SK-N-SH treated with all-trans-retinoic acid at 6 μM for 48 hours (cell line): ENCODE measurements around the gene NFATC3.
A peak's percentile ranks its signal among the peaks of the same experiment; 100 is the strongest.

ENCODE experiments used
- ATAC-seq: fragments of 200-7000 bp; cut with Tn5 transposase; 3 replicates; pipeline ENCODE4 v1.9.1; 2020; ENCODE audit warnings: mild to moderate bottlenecking, moderate library complexity
- ARNTL ChIP-seq: fragments of 450-650 bp; formaldehyde crosslinking; IDR thresholded peaks from 2 replicates; pipeline ENCODE4 v1.5.0; 2020; ENCODE audit warnings: low read depth, mild to moderate bottlenecking, moderate library complexity, borderline replicate concordance
- BACH2 ChIP-seq: fragments of 250-450 bp; sonication (Bioruptor Pico); IDR thresholded peaks from 2 replicates; pipeline ENCODE4 v1.9.0; 2021; ENCODE audit warnings: mild to moderate bottlenecking, borderline replicate concordance
- CSDC2 ChIP-seq: fragments of 250-450 bp; sonication (Bioruptor Pico); IDR thresholded peaks from 2 replicates; pipeline ENCODE4 v1.5.0; 2020; ENCODE audit warnings: mild to moderate bottlenecking, moderate library complexity
- ESRRG ChIP-seq: fragments of 250-450 bp; sonication (Bioruptor Pico); IDR thresholded peaks from 2 replicates; pipeline ENCODE4 v1.6.1; 2021; ENCODE audit warnings: mild to moderate bottlenecking
- GLIS3 ChIP-seq: fragments of 250-450 bp; sonication (Bioruptor Pico); IDR thresholded peaks from 2 replicates; pipeline ENCODE4 v1.5.0; 2020; ENCODE audit warnings: mild to moderate bottlenecking, moderate library complexity
- ISL1 ChIP-seq: fragments of 250-450 bp; sonication (Bioruptor Pico); IDR thresholded peaks from 2 replicates; pipeline ENCODE4 v2.1.2; 2022; ENCODE audit warnings: mild to moderate bottlenecking, moderate library complexity
- OSR1 ChIP-seq: fragments of 250-450 bp; sonication (Bioruptor Pico); IDR thresholded peaks from 2 replicates; pipeline ENCODE4 v1.8.0; 2022; ENCODE audit warnings: moderate library complexity, mild to moderate bottlenecking, inconsistent platforms
- PATZ1 ChIP-seq: fragments of 250-450 bp; sonication (Bioruptor Pico); IDR thresholded peaks from 2 replicates; pipeline ENCODE4 v1.8.0; 2020; ENCODE audit warnings: mild to moderate bottlenecking, moderate library complexity, borderline replicate concordance
- POU6F1 ChIP-seq: fragments of 250-450 bp; sonication (Bioruptor Pico); IDR thresholded peaks from 2 replicates; pipeline ENCODE4 v1.8.0; 2021; ENCODE audit warnings: low read depth, mild to moderate bottlenecking, moderate library complexity, borderline replicate concordance
- PPARA ChIP-seq: fragments of 250-450 bp; sonication (Bioruptor Pico); IDR thresholded peaks from 2 replicates; pipeline ENCODE4 v1.5.0; 2020; ENCODE audit warnings: mild to moderate bottlenecking, borderline replicate concordance
- RARB ChIP-seq: fragments of 250-450 bp; sonication (Bioruptor Pico); IDR thresholded peaks from 2 replicates; pipeline ENCODE4 v1.8.0; 2021; ENCODE audit warnings: mild to moderate bottlenecking, moderate library complexity
- TCF4 ChIP-seq: fragments of 250-450 bp; sonication (Bioruptor Pico); IDR thresholded peaks from 2 replicates; pipeline ENCODE4 v1.8.0; 2021; ENCODE audit warnings: mild to moderate bottlenecking, moderate library complexity, borderline replicate concordance
- TOX ChIP-seq: fragments of 250-450 bp; sonication (Bioruptor Pico); IDR thresholded peaks from 2 replicates; pipeline ENCODE4 v1.8.0; 2021; ENCODE audit warnings: mild to moderate bottlenecking, moderate library complexity, borderline replicate concordance
- ZC3H10 ChIP-seq: fragments of 250-450 bp; sonication (Bioruptor Pico); IDR thresholded peaks from 2 replicates; pipeline ENCODE4 v1.5.1; 2021; ENCODE audit warnings: mild to moderate bottlenecking, moderate library complexity
- ZFP3 ChIP-seq: fragments of 250-450 bp; sonication (Bioruptor Pico); IDR thresholded peaks from 2 replicates; pipeline ENCODE4 v1.5.0; 2020; ENCODE audit warnings: mild to moderate bottlenecking, moderate library complexity
- ZFP30 ChIP-seq: fragments of 450-650 bp; formaldehyde crosslinking; IDR thresholded peaks from 2 replicates; pipeline ENCODE4 v1.5.0; 2022; ENCODE audit warnings: mild to moderate bottlenecking, moderate library complexity
- ZNF565 ChIP-seq: fragments of 450-650 bp; formaldehyde crosslinking; conservative IDR thresholded peaks from 2 replicates; pipeline ENCODE4 v1.5.0; 2020; ENCODE audit warnings: low read depth, mild to moderate bottlenecking, moderate library complexity
- ZNF70 ChIP-seq: fragments of 450-650 bp; formaldehyde crosslinking; IDR thresholded peaks from 2 replicates; pipeline ENCODE4 v1.5.0; 2020; ENCODE audit warnings: mild to moderate bottlenecking, moderate library complexity
- ZNF8 ChIP-seq: fragments of 450-650 bp; formaldehyde crosslinking; IDR thresholded peaks from 2 replicates; pipeline ENCODE4 v1.5.0; 2020; ENCODE audit warnings: mild to moderate bottlenecking, moderate library complexity
- TF ChIP-seq, protein P1 (sequence below): fragments of 250-450 bp; sonication (Bioruptor Pico); IDR thresholded peaks from 2 replicates; pipeline ENCODE4 v1.5.1; 2021; ENCODE audit warnings: mild to moderate bottlenecking, moderate library complexity
- TF ChIP-seq, protein P2 (sequence below): fragments of 250-450 bp; sonication (Bioruptor Pico); IDR thresholded peaks from 2 replicates; pipeline ENCODE4 v1.5.1; 2020; ENCODE audit warnings: low read depth, mild to moderate bottlenecking, moderate library complexity

The NFATC3 gene

DNA sequence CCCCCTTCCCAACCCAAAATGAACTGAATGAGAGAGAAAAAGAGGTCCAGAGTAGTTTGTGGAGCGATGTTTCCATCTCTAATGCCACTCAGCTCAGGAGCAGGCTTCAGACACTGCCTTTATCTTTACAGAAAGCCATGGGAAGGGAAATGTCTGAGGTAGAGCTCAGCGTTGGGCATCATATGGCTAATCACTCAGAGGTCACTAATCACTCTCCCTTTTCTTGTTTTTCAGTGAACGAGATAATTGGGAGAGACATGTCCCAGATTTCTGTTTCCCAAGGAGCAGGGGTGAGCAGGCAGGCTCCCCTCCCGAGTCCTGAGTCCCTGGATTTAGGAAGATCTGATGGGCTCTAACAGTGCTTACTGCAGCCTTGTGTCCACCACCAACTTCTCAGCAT, 140.9 kb downstream of the NFATC3 start (continued):
- no peak for TF ChIP-seq PATZ1 (CRISPR knock-in tag)
- TF ChIP-seq ZC3H10 (CRISPR knock-in tag), result no peak
- no peak for TF ChIP-seq PPARA

- no peak for TF ChIP-seq TCF4
- no peak for ATAC-seq
Measured at GRCh38 chr16:68227183-68227793, 142.1 kb downstream of the NFATC3 start.

DNA sequence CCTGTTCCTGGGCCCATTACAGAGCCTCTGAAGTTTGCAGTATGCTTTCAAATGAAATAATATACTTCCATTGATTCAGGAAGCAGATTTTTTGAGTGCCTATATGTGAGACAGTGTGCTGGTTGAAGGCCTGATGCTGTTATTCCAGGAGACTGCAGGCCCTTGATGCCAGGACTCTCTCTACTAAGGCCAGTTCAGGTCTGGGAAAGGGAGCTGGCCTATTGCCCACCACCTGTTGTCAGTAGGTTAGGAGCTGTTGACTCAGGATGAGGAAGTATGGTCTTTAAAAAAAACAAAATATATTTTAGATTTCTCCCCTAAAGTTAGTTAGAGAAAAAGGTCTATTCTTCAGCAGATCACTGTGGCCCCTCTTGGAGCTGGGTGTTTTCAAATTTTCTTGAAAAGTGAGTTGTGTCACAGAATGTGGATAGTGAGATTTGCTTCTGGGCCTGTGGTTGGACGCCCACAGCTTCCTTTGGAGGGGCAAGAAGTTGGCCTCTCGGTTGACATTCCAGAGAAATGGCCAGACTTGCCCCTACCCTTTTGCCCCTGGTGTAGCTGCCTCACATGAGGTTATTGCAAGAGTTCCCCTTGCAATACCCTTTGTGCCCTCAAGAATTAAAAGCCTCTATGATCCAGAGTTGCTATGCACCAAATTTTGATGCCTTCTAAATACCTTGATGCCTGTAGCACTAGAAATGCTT, 142.8 kb downstream of the NFATC3 start:
- no peak for TF ChIP-seq TOX (CRISPR knock-in tag)
- TF ChIP-seq ESRRG (CRISPR knock-in tag), result no peak
- no peak for TF ChIP-seq ISL1 (CRISPR knock-in tag)
- TF ChIP-seq, protein P1, sequence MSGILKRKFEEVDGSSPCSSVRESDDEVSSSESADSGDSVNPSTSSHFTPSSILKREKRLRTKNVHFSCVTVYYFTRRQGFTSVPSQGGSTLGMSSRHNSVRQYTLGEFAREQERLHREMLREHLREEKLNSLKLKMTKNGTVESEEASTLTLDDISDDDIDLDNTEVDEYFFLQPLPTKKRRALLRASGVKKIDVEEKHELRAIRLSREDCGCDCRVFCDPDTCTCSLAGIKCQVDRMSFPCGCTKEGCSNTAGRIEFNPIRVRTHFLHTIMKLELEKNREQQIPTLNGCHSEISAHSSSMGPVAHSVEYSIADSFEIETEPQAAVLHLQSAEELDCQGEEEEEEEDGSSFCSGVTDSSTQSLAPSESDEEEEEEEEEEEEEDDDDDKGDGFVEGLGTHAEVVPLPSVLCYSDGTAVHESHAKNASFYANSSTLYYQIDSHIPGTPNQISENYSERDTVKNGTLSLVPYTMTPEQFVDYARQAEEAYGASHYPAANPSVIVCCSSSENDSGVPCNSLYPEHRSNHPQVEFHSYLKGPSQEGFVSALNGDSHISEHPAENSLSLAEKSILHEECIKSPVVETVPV, result no peak
- no peak for TF ChIP-seq OSR1 (CRISPR knock-in tag)
- no peak for TF ChIP-seq RARB (CRISPR knock-in tag)
- TF ChIP-seq ZNF565 (CRISPR knock-in tag), result no peak
- no peak for TF ChIP-seq TCF4
- no peak for TF ChIP-seq ZFP3 (CRISPR knock-in tag)

DNA sequence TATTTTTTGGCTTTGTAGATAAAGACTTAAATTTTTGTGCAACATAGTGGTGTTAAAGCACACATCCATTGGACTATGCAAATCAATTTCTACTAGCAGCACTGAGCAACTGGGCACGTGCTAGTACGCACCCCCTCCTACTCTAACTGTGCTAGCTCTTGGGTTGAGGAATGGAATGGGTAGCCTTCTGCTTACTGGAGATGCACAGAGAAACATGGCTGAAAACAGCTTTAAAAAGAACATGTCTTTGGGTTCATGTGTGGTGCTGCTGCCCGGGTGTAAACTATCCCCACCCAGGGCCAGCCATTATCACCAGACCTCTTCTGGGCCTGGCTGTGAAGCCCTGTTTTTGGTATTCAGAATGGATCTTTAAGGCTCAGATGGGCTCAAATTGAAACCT, 143.5 kb downstream of the NFATC3 start:
- no peak for TF ChIP-seq ISL1 (CRISPR knock-in tag)
- TF ChIP-seq, protein P1, result no peak
- TF ChIP-seq GLIS3 (CRISPR knock-in tag), result no peak
- TF ChIP-seq TOX (CRISPR knock-in tag), result no peak
- no peak for TF ChIP-seq ZNF70 (CRISPR knock-in tag)
- no peak for TF ChIP-seq ZFP30
- no peak for TF ChIP-seq ZNF565 (CRISPR knock-in tag)
- TF ChIP-seq, protein P2, sequence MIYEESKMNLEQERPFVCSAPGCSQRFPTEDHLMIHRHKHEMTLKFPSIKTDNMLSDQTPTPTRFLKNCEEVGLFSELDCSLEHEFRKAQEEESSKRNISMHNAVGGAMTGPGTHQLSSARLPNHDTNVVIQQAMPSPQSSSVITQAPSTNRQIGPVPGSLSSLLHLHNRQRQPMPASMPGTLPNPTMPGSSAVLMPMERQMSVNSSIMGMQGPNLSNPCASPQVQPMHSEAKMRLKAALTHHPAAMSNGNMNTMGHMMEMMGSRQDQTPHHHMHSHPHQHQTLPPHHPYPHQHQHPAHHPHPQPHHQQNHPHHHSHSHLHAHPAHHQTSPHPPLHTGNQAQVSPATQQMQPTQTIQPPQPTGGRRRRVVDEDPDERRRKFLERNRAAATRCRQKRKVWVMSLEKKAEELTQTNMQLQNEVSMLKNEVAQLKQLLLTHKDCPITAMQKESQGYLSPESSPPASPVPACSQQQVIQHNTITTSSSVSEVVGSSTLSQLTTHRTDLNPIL (CRISPR knock-in tag), result no peak
- TF ChIP-seq RARB (CRISPR knock-in tag), result no peak
- TF ChIP-seq ARNTL (CRISPR knock-in tag), result no peak
- TF ChIP-seq ESRRG (CRISPR knock-in tag), result no peak
- no peak for ATAC-seq

More for the DNA sequence above, 142.8 kb downstream of the NFATC3 start:
- ATAC-seq, result no peak

GRCh38 chr16:68229431-68230175, 144.4 kb downstream of the NFATC3 start:
- ATAC-seq, result peak; percentile 73
- TF ChIP-seq OSR1 (CRISPR knock-in tag) (no peak), ZFP30 (no peak), BACH2 (CRISPR knock-in tag) (no peak), ZNF8 (CRISPR knock-in tag) (no peak), ARNTL (CRISPR knock-in tag) (no peak), TOX (CRISPR knock-in tag) (no peak), PATZ1 (CRISPR knock-in tag) (no peak), ISL1 (CRISPR knock-in tag) (no peak), POU6F1 (no peak), ZFP3 (CRISPR knock-in tag) (no peak), CSDC2 (CRISPR knock-in tag) (no peak)
- TF ChIP-seq, protein P2 (CRISPR knock-in tag), result no peak
- TF ChIP-seq, all 23 proteins: peak for 0
